Glomerular endothelial cell (primary cell): ENCODE data around the gene AADAT. TPM values are rescaled to one million over a fixed set of nuclear protein-coding genes. Genes with fewer than 3 reads are reported as not detected.
"Not testable (repeated sequence)": the region's sequence is repeated elsewhere in the genome, so short reads cannot be mapped to it uniquely, and the experiment has no call there.

Source experiments
- DNase-seq: peaks from one replicate; pipeline ENCODE4 v3.0.0-alpha.2; 2011; ENCODE audit warnings: low read depth, low spot score; ENCODE audit errors: extremely low read depth
- total RNA-seq: library from RNA; depleted of rRNA; stranded (reverse); fragments of >200 nt; gene quantifications from 2 replicates; pipeline ENCODE4 v1.2.3, GENCODE V29; 2015

The AADAT gene
- total RNA-seq, 1 donor from 2014 or later: 9.7 TPM

- DNase-seq: no peak
These were observed 746 bp upstream of the AADAT start for GRCh38 chr4:170090352-170091052.

- DNase-seq: peak; percentile 16
These were observed 485 bp downstream of the AADAT start for GRCh38 chr4:170089274-170089667.

GRCh38 chr4:170088716-170089115 lies 1.0 kb downstream of the AADAT start:
- DNase-seq: no peak

GRCh38 chr4:170087163-170087700 lies 2.5 kb downstream of the AADAT start:
- no peak for DNase-seq

- no peak for DNase-seq
These were observed 6.2 kb downstream of the AADAT start for GRCh38 chr4:170083541-170083940.

GRCh38 chr4:170080496-170080895 lies 9.3 kb downstream of the AADAT start:
- DNase-seq: no peak

- no peak for DNase-seq
These were observed 9.8 kb downstream of the AADAT start for GRCh38 chr4:170079981-170080380.

- no peak for DNase-seq
These were observed 18.6 kb downstream of the AADAT start for GRCh38 chr4:170071196-170071595.

- DNase-seq: no peak
These were observed 21.2 kb downstream of the AADAT start for GRCh38 chr4:170068438-170069128.

- DNase-seq: no peak
These were observed 30.3 kb downstream of the AADAT start for GRCh38 chr4:170059421-170059820.

- no peak for DNase-seq
These were observed 30.9 kb downstream of the AADAT start for GRCh38 chr4:170058826-170059225.

GRCh38 chr4:170057866-170058265 lies 31.9 kb downstream of the AADAT start:
- no peak for DNase-seq

- DNase-seq: no peak
These were observed 36.8 kb downstream of the AADAT start for GRCh38 chr4:170052919-170053318.

GRCh38 chr4:170051402-170051801 lies 38.4 kb downstream of the AADAT start:
- DNase-seq: no peak

GRCh38 chr4:170049766-170050165 lies 40.0 kb downstream of the AADAT start:
- no peak for DNase-seq

GRCh38 chr4:170047771-170048354 lies 41.9 kb downstream of the AADAT start:
- peak; percentile 52 for DNase-seq

- DNase-seq: not testable (repeated sequence)
These were observed 43.6 kb downstream of the AADAT start for GRCh38 chr4:170046156-170046555.

- no peak for DNase-seq
These were observed 49.6 kb downstream of the AADAT start for GRCh38 chr4:170040031-170040680.

- DNase-seq: no peak
These were observed 51.0 kb downstream of the AADAT start for GRCh38 chr4:170038769-170039168.

GRCh38 chr4:170038232-170038631 lies 51.5 kb downstream of the AADAT start:
- no peak for DNase-seq

GRCh38 chr4:170037481-170037880 lies 52.3 kb downstream of the AADAT start:
- no peak for DNase-seq
